GM12878 (cell line): ENCODE measurements around the gene SLFNL1.

Experiments
- CTCF ChIP-seq, 3 experiments: IDR thresholded peaks in 2 of 3; conservative IDR thresholded peaks in 1 of 3; 2 replicates each; pipeline ENCODE4 v1.5.1; 2011; ENCODE audit warnings: low read depth in 3 of 3, low read length in 3 of 3, mild to moderate bottlenecking in 3 of 3, control low read depth in 2 of 3, moderate library complexity in 2 of 3, inconsistent platforms in 1 of 3, mixed read lengths in 1 of 3; ENCODE audit not compliant: control insufficient read depth in 2 of 3, insufficient read depth in 1 of 3; ENCODE audit errors: extremely low read depth in 1 of 3
- HDGF ChIP-seq: fragments of 450-650 bp; IDR thresholded peaks from 2 replicates; pipeline ENCODE4 v1.6.1; 2016; ENCODE audit warnings: antibody characterized with exemption
- NR2C2 ChIP-seq: IDR thresholded peaks from 2 replicates; pipeline ENCODE4 v1.6.1; 2011; ENCODE audit warnings: borderline replicate concordance, low read depth; ENCODE audit not compliant: control insufficient read depth, insufficient read length
- POLR2A ChIP-seq: IDR thresholded peaks from 2 replicates; pipeline ENCODE4 v1.6.1; 2011; ENCODE audit warnings: low read depth, mild to moderate bottlenecking, low read length
- POLR2AphosphoS5 ChIP-seq: IDR thresholded peaks from 2 replicates; pipeline ENCODE4 v1.6.1; 2011; ENCODE audit warnings: mild to moderate bottlenecking, low read length, inconsistent platforms
- SKIL ChIP-seq: fragments of 450-650 bp; IDR thresholded peaks from 2 replicates; pipeline ENCODE4 v1.6.1; 2017; ENCODE audit warnings: mild to moderate bottlenecking, low read depth, inconsistent platforms; ENCODE audit not compliant: poor library complexity, severe bottlenecking
- ZSCAN29 ChIP-seq: fragments of 450-650 bp; IDR thresholded peaks from 2 replicates; pipeline ENCODE4 v1.6.1; 2017; ENCODE audit warnings: mild to moderate bottlenecking, moderate library complexity
- TF ChIP-seq, protein P1 (sequence below): IDR thresholded peaks from 2 replicates; pipeline ENCODE4 v1.6.1; 2012; ENCODE audit warnings: low read depth, low read length, improper control_type of control experiment
- TF ChIP-seq, protein P2 (sequence below): IDR thresholded peaks from 2 replicates; pipeline ENCODE4 v1.6.1; 2012; ENCODE audit warnings: mild to moderate bottlenecking, low read depth, low read length

DNA sequence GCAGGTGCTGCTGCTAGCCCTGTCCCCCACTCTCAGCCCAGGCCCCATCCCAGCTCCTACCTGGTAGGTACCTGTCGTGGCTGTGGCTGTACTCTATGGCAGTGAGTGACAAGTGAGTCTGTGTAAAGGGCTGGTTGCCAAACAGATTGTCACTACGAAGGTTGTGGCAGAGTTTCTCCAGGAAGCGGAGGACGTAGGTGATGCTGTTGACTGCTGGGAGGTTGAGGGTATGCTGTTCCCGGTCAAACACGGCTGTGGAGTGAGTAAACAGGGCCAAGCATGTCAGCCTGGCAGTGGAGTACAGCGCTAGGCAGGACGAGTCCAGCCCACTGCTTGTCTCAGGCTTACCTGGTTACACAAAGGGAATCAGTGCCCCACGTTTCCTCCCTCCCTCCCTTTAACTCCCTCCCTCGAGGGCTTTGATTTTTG, 24.8 kb upstream of the SLFNL1 start:
- TF ChIP-seq HDGF (no peak), CTCF (IDR thresholded peaks at IDR 0.05 in 2 of 3, conservative IDR thresholded peaks at IDR 0.05 in 1 of 3; ENCODE audit: control insufficient read depth in 2 of 3, extremely low read depth in 1 of 3, insufficient read depth in 1 of 3, low read depth in 3 of 3, low read length in 3 of 3) (no peak), POLR2AphosphoS5 (no peak), SKIL (no peak), POLR2A (no peak), ZSCAN29 (no peak), NR2C2 (no peak)
- TF ChIP-seq, protein P1, sequence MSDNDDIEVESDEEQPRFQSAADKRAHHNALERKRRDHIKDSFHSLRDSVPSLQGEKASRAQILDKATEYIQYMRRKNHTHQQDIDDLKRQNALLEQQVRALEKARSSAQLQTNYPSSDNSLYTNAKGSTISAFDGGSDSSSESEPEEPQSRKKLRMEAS, result no peak
- TF ChIP-seq, protein P2, sequence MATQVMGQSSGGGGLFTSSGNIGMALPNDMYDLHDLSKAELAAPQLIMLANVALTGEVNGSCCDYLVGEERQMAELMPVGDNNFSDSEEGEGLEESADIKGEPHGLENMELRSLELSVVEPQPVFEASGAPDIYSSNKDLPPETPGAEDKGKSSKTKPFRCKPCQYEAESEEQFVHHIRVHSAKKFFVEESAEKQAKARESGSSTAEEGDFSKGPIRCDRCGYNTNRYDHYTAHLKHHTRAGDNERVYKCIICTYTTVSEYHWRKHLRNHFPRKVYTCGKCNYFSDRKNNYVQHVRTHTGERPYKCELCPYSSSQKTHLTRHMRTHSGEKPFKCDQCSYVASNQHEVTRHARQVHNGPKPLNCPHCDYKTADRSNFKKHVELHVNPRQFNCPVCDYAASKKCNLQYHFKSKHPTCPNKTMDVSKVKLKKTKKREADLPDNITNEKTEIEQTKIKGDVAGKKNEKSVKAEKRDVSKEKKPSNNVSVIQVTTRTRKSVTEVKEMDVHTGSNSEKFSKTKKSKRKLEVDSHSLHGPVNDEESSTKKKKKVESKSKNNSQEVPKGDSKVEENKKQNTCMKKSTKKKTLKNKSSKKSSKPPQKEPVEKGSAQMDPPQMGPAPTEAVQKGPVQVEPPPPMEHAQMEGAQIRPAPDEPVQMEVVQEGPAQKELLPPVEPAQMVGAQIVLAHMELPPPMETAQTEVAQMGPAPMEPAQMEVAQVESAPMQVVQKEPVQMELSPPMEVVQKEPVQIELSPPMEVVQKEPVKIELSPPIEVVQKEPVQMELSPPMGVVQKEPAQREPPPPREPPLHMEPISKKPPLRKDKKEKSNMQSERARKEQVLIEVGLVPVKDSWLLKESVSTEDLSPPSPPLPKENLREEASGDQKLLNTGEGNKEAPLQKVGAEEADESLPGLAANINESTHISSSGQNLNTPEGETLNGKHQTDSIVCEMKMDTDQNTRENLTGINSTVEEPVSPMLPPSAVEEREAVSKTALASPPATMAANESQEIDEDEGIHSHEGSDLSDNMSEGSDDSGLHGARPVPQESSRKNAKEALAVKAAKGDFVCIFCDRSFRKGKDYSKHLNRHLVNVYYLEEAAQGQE, result no peak
